ENCODE results near the gene ANTKMT. TPM values are rescaled to one million over a fixed set of nuclear protein-coding genes. Genes with fewer than 3 reads are reported as not detected.
A peak's percentile ranks its signal among the peaks of the same experiment; 100 is the strongest.

ANTKMT gene
- total RNA-seq, 1 experiment from 2014 or later = 93.6 TPM

DNA sequence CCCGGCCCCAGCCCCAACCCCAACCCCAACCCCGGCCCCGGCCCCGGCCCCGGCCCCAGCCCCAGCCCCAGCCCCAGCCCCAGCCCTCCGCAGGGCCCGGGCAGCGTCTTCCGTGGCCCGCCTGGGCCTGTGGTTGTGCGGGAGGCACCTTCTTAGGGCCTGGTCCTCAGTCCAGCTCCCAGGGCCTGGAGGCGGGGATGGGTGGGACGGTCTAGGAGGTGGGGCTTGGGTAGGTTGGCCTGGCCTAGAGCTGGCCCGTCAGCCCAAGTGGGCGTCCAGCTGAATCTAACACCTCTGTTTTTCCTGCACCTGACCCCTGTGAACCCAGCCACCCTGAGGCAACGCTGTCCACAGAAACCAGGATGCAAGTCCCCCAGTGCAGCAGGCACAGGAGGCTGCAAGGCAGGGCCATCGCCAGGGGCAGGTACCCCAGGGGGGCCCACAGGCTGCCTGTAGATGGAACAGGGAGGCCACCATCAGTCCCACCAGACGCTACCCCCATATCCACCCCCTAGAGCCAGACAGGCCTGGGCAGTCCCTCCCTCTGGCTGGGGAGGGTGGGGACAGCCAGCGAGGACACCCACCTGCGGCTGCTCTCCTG lies 48.3 kb downstream of the ANTKMT start:
- no peak overlapping the region for H3K27ac ChIP-seq (ENCODE audit: low read length)
- H3K36me3 ChIP-seq (ENCODE audit: control insufficient read depth, insufficient read depth, low read length) = no peaks in the 10 kb centered on the region
- peak; percentile 44 for ATAC-seq
- no peaks in the 10 kb centered on the region for H3K9me3 ChIP-seq (ENCODE audit: control insufficient read depth, insufficient read depth, low read depth, low read length)
- in situ Hi-C loops (cut with HindIII; ENCODE audit: low pct_unique_long_range_greater_than_20kb, low sequenced_read_pairs) (no loop called here), intact Hi-C loops (cut with micrococcal nuclease; ENCODE audit: unreplicated experiment) (no loop called here)
- H3K4me1 ChIP-seq (ENCODE audit: control insufficient read depth, insufficient read depth, low read length) = no peaks in the 10 kb centered on the region; the same call in 1 of the 2 replicates
- ChIA-PET CTCF (interaction anchor here (0.6 kb wide), 1 partner anchor 275 kb away, joined by 4 read pairs; no protein-coding TSS in a partner anchor), POLR2A (no interaction called here)
- DNase-seq (ENCODE audit: low read depth, low spot score) = no peak
- H3K27me3 ChIP-seq (ENCODE audit: control insufficient read depth, insufficient read depth, low read length) = no peaks in the 10 kb centered on the region
- TF ChIP-seq, protein P1, sequence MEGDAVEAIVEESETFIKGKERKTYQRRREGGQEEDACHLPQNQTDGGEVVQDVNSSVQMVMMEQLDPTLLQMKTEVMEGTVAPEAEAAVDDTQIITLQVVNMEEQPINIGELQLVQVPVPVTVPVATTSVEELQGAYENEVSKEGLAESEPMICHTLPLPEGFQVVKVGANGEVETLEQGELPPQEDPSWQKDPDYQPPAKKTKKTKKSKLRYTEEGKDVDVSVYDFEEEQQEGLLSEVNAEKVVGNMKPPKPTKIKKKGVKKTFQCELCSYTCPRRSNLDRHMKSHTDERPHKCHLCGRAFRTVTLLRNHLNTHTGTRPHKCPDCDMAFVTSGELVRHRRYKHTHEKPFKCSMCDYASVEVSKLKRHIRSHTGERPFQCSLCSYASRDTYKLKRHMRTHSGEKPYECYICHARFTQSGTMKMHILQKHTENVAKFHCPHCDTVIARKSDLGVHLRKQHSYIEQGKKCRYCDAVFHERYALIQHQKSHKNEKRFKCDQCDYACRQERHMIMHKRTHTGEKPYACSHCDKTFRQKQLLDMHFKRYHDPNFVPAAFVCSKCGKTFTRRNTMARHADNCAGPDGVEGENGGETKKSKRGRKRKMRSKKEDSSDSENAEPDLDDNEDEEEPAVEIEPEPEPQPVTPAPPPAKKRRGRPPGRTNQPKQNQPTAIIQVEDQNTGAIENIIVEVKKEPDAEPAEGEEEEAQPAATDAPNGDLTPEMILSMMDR (IDR thresholded peaks at IDR 0.05) = no peak
- TF ChIP-seq POLR2AphosphoS5 (IDR thresholded peaks at IDR 0.05; ENCODE audit: low read depth, low read length) = no peak
- no peak for TF ChIP-seq TCF7L2 (IDR thresholded peaks at IDR 0.05; ENCODE audit: low read depth, low read length)
- TF ChIP-seq, protein P2, sequence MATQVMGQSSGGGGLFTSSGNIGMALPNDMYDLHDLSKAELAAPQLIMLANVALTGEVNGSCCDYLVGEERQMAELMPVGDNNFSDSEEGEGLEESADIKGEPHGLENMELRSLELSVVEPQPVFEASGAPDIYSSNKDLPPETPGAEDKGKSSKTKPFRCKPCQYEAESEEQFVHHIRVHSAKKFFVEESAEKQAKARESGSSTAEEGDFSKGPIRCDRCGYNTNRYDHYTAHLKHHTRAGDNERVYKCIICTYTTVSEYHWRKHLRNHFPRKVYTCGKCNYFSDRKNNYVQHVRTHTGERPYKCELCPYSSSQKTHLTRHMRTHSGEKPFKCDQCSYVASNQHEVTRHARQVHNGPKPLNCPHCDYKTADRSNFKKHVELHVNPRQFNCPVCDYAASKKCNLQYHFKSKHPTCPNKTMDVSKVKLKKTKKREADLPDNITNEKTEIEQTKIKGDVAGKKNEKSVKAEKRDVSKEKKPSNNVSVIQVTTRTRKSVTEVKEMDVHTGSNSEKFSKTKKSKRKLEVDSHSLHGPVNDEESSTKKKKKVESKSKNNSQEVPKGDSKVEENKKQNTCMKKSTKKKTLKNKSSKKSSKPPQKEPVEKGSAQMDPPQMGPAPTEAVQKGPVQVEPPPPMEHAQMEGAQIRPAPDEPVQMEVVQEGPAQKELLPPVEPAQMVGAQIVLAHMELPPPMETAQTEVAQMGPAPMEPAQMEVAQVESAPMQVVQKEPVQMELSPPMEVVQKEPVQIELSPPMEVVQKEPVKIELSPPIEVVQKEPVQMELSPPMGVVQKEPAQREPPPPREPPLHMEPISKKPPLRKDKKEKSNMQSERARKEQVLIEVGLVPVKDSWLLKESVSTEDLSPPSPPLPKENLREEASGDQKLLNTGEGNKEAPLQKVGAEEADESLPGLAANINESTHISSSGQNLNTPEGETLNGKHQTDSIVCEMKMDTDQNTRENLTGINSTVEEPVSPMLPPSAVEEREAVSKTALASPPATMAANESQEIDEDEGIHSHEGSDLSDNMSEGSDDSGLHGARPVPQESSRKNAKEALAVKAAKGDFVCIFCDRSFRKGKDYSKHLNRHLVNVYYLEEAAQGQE (IDR thresholded peaks at IDR 0.05; ENCODE audit: insufficient read depth in 1 of 2, low read depth in 2 of 2, low read length in 1 of 2) = no peak
- no peak for TF ChIP-seq SIN3A (IDR thresholded peaks at IDR 0.05; ENCODE audit: borderline replicate concordance, insufficient read depth, low read depth, low read length)
- BruUV-seq (replicated peaks) = no TSS peak
- no peak overlapping the region for H3K4me3 ChIP-seq (ENCODE audit: low read depth in 2 of 2, low read length in 2 of 2)

DNA sequence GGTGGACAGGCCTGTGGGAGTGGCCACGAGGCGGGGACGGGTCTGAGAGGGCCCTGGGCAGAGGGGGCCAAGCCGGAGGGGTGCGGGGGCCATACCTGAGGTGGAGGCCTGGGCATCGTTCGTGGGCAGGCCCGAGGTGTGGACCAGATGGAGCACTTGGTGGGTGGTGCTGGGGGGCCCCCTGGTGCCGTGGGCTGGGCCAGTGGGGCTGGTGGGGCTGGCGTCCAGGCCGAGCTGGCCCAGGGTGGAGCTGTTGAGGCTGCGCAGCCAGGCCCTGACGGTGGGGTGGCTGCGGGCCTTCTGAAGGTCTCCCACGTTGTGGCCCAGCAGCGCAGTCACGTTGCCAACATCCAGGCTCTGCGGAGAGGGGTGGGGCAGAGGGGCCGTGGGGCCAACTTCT lies 49.0 kb downstream of the ANTKMT start:
- CTCF ChIA-PET = no interaction called here
- Histone ChIP-seq H3K27me3 (ENCODE audit: control insufficient read depth, insufficient read depth, low read length) (no peaks in the 10 kb centered on the region), H3K27ac (ENCODE audit: low read length) (no peak overlapping the region), H3K4me3 (ENCODE audit: low read depth in 2 of 2, low read length in 2 of 2) (no peak overlapping the region), H3K36me3 (ENCODE audit: control insufficient read depth, insufficient read depth, low read length) (no peaks in the 10 kb centered on the region), H3K4me1 (ENCODE audit: control insufficient read depth, insufficient read depth, low read length) (no peaks in the 10 kb centered on the region; the same call in 1 of the 2 replicates), H3K9me3 (ENCODE audit: control insufficient read depth, insufficient read depth, low read depth, low read length) (no peaks in the 10 kb centered on the region)
- no peak for DNase-seq (ENCODE audit: low read depth, low spot score)
- in situ Hi-C loops (cut with HindIII; ENCODE audit: low pct_unique_long_range_greater_than_20kb, low sequenced_read_pairs) = no loop called here
- POLR2A ChIA-PET = no interaction called here
- intact Hi-C loops (cut with micrococcal nuclease; ENCODE audit: unreplicated experiment) = no loop called here
- TF ChIP-seq TCF7L2 (IDR thresholded peaks at IDR 0.05; ENCODE audit: low read depth, low read length) (no peak), POLR2AphosphoS5 (IDR thresholded peaks at IDR 0.05; ENCODE audit: low read depth, low read length) (no peak), SIN3A (IDR thresholded peaks at IDR 0.05; ENCODE audit: borderline replicate concordance, insufficient read depth, low read depth, low read length) (no peak)
- TF ChIP-seq, protein P2 (IDR thresholded peaks at IDR 0.05; ENCODE audit: insufficient read depth in 1 of 2, low read depth in 2 of 2, low read length in 1 of 2) = no peak
- TF ChIP-seq, protein P1 (IDR thresholded peaks at IDR 0.05) = no peak
- BruUV-seq (replicated peaks) = no TSS peak
- no peak for ATAC-seq

Measured in Panc1 (cell line).